ENCODE results near the gene BTBD6.

- TF ChIP-seq, protein P1, sequence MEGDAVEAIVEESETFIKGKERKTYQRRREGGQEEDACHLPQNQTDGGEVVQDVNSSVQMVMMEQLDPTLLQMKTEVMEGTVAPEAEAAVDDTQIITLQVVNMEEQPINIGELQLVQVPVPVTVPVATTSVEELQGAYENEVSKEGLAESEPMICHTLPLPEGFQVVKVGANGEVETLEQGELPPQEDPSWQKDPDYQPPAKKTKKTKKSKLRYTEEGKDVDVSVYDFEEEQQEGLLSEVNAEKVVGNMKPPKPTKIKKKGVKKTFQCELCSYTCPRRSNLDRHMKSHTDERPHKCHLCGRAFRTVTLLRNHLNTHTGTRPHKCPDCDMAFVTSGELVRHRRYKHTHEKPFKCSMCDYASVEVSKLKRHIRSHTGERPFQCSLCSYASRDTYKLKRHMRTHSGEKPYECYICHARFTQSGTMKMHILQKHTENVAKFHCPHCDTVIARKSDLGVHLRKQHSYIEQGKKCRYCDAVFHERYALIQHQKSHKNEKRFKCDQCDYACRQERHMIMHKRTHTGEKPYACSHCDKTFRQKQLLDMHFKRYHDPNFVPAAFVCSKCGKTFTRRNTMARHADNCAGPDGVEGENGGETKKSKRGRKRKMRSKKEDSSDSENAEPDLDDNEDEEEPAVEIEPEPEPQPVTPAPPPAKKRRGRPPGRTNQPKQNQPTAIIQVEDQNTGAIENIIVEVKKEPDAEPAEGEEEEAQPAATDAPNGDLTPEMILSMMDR (IDR thresholded peaks at IDR 0.05; ENCODE audit: poor library complexity) = no peak
- TF ChIP-seq EZH2 (IDR thresholded peaks at IDR 0.05; ENCODE audit: borderline replicate concordance) (no peak), EZH2phosphoT487 (IDR thresholded peaks at IDR 0.05; ENCODE audit: low read depth, severe bottlenecking, unreplicated experiment) (no peak)
These were observed 29.7 kb upstream of the BTBD6 start for GRCh38 chr14:105218611-105219010.
